HG03103 (cell line): ENCODE results near the gene NCKIPSD.

ENCODE experiments used
- ATAC-seq: cut with Tn5 transposase; IDR thresholded peaks from one replicate; pipeline ENCODE4 v1.9.1; 2021; ENCODE audit warnings: low read depth; ENCODE audit not compliant: unreplicated experiment

Gene NCKIPSD

DNA sequence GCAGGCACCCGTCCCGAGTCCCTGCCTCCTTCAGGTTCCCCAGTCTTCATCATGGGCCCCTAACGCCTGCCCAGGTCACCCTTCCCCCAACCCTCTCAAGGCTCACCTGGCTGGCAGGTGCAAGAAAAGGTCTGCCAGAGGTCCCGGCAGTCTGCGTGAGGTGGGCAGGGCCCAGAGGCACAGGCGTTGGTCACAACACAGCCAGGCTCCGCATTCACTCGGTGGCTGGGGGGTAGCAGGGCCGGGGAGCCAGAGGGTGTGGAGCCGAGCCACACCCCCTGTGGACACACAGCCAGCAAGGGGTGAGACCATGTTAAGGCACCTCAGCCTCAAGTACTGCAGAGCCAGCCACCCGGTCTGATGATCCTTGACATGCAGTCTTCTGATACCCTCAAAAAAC is 33.9 kb downstream of the NCKIPSD start:
- no peak for ATAC-seq

GRCh38 chr3:48650723-48651122 is 35.0 kb downstream of the NCKIPSD start:
- ATAC-seq = no peak

- no peak for ATAC-seq
These were observed 37.4 kb downstream of the NCKIPSD start for GRCh38 chr3:48648188-48648850.

DNA sequence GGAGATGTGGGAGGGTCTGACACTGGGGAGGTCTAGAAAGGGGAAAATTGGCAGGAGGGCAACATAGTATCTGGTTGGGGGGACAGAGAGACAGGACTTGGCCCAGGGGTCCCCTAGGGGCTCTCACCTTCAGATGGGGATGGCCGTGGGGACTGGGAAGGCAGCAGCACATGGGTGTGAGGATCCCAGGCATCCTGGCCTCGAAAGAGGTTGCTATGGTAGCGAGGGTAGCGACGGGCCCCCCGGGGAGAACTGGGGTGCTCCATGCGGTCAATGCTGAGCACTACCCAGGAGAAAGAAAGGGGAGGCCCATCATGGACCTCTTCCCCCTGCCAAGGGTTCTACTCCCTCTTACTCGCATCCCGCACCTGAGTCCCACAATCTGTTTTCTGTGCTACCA is 38.0 kb downstream of the NCKIPSD start:
- ATAC-seq = no peak

GRCh38 chr3:48644898-48645760 is 40.6 kb downstream of the NCKIPSD start:
- ATAC-seq = no peak

DNA sequence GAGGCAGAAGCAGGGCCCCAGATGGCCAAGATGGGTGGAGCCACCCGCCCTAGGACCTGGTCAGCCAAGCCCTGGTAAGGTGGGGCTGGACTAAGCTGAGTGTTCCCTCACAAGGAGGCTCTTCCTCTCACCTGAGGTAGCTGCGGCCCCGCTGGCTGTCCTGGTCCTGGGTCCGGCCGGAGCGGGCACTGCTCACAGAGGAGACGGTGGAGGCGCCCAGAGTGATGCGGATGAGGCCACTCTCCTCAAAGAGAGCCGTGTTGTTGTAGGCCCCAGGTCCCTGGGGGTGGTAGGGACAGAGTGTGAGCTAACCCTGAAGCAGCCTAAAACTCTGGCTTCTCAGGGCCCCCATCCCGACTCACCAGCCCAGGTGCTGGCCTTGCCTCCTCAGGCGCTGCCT is 43.1 kb downstream of the NCKIPSD start:
- no peak for ATAC-seq

- no peak for ATAC-seq
These were observed 44.3 kb downstream of the NCKIPSD start for GRCh38 chr3:48641396-48641795.

DNA sequence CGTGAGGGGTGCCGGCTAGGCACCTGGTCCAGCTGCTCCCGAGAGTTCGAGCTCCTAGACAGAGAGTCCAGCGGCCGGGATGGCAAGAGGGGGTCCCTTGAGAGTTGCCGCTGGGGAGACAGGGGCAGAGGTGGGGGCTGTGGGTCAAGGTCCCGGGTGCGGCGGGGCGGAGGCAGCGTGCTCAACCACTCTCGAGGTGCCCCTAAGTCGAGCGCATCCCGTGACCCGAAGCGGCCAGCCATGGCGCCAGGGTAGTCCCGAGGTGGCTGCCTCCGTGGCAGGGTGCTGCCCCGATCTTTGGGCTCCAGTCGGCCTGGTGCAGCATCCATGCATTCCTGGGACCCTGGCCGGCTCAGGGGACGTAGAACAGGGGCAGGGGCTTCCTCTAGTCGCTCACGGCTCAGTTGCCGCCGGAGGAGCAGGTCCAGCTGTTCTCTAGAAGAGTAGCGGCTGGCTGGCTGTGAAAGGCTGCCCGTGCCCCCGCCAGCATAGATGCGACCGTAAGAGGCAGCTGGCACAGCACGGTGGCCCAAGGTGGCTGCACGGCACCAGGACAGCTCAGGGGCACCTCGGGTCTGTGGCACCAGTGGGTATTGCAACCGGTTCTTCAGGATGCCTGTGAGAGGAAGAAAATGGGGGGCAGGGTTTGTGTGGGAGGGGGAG is 45.6 kb downstream of the NCKIPSD start:
- no peak for ATAC-seq

GRCh38 chr3:48637305-48637704 is 48.4 kb downstream of the NCKIPSD start:
- no peak for ATAC-seq

GRCh38 chr3:48636149-48636655 is 49.5 kb downstream of the NCKIPSD start:
- ATAC-seq = no peak

DNA sequence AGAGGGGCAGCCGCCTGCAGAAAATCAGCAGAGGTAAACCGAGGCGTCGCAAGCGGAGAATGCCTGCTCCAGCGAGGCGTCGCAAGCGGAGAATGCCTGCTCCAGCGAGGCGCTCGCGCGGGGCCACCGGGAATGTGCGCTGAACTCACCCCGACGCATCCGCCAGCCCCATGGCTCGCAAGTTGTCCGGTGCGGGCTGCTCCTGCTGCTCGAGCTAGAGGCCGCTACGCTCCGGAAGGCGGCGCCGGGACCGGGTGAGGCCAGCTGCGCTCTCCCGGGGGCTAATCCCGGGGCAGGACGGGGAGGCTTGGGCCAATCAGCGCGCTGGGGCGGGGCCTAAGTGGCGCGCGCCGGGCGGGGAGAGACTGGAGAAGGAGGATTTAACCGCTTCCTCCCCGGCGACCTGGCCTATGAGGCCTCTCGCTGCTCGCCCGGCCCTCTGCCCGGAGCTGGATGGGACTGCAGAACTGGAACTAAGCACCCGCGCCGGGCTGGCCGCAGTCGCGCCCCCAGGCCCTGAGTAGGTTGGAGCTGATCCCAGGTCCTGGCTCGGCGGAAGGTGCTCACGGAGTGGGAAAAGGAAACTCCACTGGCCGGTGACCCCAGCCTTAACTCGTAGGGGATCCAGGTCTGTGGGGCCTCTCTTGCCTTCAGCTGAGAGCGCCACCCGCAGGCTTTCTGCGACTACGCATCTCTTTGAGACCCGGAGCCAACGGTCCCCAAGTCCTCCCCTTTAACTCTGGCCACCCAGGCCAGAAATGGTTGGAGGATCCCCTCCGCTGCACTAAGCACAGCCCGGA is 50.3 kb downstream of the NCKIPSD start, which contains the start of gene SLC26A6:
TSS of gene SLC26A6 (minus strand) at position 240 of the 800 bp plus-strand sequence. CDS start at position 172, 68 bp downstream.
- peak; percentile 79 for ATAC-seq

DNA sequence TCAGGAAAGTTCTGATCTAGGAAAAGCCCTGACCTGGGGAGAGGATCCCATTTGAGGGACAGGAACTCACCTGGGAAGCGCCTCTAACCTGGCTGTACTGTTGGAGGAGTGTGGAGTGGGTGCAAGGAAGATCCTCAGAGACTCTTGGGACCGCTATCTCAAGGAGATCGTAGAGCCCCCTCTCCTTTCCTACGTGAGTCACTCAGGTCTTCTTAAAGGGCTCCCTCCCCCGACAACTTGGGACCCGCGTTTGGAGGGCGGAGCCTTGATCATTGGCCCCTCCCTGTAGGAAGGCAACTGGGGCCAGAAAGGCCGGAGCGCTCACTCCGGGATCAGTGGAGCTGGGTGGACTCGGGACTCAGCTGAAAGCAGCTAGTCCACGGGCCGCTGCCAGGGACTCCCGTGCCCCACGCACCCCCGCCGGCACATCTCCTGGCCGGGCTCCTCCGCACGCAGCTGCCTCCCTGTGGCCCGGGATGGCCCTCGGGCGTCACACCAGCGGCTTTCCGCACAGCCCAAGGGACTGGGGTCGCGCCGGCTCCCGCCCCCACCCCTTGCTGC is 51.0 kb downstream of the NCKIPSD start:
- ATAC-seq = peak; percentile 23

GRCh38 chr3:48633743-48634142 is 52.0 kb downstream of the NCKIPSD start:
- no peak for ATAC-seq

GRCh38 chr3:48633256-48633655 is 52.5 kb downstream of the NCKIPSD start:
- no peak for ATAC-seq

DNA sequence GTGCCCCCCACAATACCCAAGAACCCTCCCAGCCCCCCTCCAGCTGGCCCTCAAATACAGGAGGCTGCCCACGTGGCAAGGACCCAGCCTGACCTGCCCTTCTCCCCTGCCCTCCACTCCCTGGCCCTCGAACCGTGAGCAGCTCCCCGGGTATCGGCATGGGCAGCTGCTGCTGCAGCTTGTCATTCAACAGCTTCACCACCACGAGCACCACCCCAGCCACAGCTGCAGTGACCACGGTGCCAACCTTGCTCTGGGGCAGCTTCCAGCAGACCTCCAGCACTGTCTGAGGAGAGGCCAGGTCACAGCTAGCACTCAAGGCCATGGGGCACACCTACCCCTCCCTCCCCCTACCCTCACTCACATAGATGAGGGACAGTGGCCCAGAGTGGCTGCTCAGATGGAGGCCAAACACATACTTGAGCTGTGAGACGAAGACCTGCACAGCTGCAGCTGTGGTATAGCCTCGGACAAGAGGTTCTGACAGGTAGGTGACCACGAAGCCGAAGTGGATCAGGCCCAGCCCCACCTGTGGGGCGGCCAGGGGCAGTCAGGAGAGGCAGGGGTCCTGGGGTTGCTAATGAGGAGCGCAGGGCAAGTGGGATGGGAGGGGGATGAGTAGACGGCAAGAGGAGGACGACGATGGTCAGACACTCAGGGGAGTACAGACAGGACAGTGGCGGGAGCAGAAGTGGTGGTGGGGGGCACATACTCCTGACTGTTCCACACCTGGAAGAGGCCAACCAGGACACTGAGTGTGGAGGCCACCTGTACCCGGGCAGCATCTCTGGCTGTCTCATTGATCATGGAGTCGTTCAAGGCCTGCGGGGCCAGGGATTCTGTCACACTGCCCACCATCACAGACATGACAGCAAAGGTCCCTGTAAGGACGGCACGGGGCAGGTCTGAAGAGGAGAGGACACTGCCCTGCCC is 53.9 kb downstream of the NCKIPSD start:
- no peak for ATAC-seq

- ATAC-seq = no peak
These were observed 54.9 kb downstream of the NCKIPSD start for GRCh38 chr3:48630833-48631232.

GRCh38 chr3:48630407-48630806 is 55.3 kb downstream of the NCKIPSD start:
- no peak for ATAC-seq

GRCh38 chr3:48629894-48630293 is 55.8 kb downstream of the NCKIPSD start:
- no peak for ATAC-seq
